ENCODE measurements around the gene ADGRL3. TPM values are rescaled to one million over a fixed set of nuclear protein-coding genes. Genes with fewer than 3 reads are reported as not detected.

The ADGRL3 gene
- total and polyA plus RNA-seq, 2 donors (not counting 1 experiment from before 2014, with no cell fraction given): under 0.01 to 0.05 TPM

GRCh38 chr4:61663310-61663709 lies 463.2 kb downstream of the ADGRL3 start:
- no peaks in the 10 kb centered on the region for H3K36me3 ChIP-seq (ENCODE audit: control insufficient read depth, insufficient read depth, low read length)
- H3K4me1 ChIP-seq (ENCODE audit: control insufficient read depth, extremely low read depth, insufficient read depth, low read length): no peaks in the 10 kb centered on the region
- no peak overlapping the region for H3K4me3 ChIP-seq (replicated peaks in 1 of 4; ENCODE audit: control extremely low read depth in 1 of 4, insufficient read depth in 1 of 4, low read depth in 3 of 4, low read length in 4 of 4)
- no peaks in the 10 kb centered on the region for H3K27me3 ChIP-seq (ENCODE audit: control insufficient read depth, insufficient read depth, low read length)
- TF ChIP-seq CTCF (conservative IDR thresholded peaks at IDR 0.05 in 1 of 2, IDR thresholded peaks at IDR 0.05 in 1 of 2; ENCODE audit: low read depth in 1 of 2, low read length in 2 of 2) (no peak), EZH2 (IDR thresholded peaks at IDR 0.05; ENCODE audit: low read length, missing control alignments) (no peak)
- H2AFZ ChIP-seq (ENCODE audit: low read length): no peak overlapping the region
- no peaks in the 10 kb centered on the region for H3K9me3 ChIP-seq (ENCODE audit: control insufficient read depth, insufficient read depth, low read depth, low read length)
- DNase-seq (ENCODE audit: low read depth in 2 of 2): no peak
- H3K9ac ChIP-seq (ENCODE audit: insufficient read depth, low read length): no peak overlapping the region
- H3K79me2 ChIP-seq (ENCODE audit: control insufficient read depth, insufficient read depth, low read length): no peaks in the 10 kb centered on the region
- H3K27ac ChIP-seq (ENCODE audit: insufficient read depth, low read length): no peak overlapping the region
- H3K4me2 ChIP-seq (ENCODE audit: extremely low read depth, insufficient read depth, low read length): no peak overlapping the region
- no peaks in the 10 kb centered on the region for H4K20me1 ChIP-seq (ENCODE audit: control insufficient read depth, extremely low read depth, insufficient read depth, low read length)

- Histone ChIP-seq H3K4me1 (ENCODE audit: control insufficient read depth, extremely low read depth, insufficient read depth, low read length) (no peaks in the 10 kb centered on the region), H2AFZ (ENCODE audit: low read length) (no peak overlapping the region), H4K20me1 (ENCODE audit: control insufficient read depth, extremely low read depth, insufficient read depth, low read length) (no peaks in the 10 kb centered on the region), H3K4me3 (replicated peaks in 1 of 4; ENCODE audit: control extremely low read depth in 1 of 4, insufficient read depth in 1 of 4, low read depth in 3 of 4, low read length in 4 of 4) (no peak overlapping the region), H3K36me3 (ENCODE audit: control insufficient read depth, insufficient read depth, low read length) (no peaks in the 10 kb centered on the region), H3K27me3 (ENCODE audit: control insufficient read depth, insufficient read depth, low read length) (no peaks in the 10 kb centered on the region), H3K27ac (ENCODE audit: insufficient read depth, low read length) (no peak overlapping the region), H3K4me2 (ENCODE audit: extremely low read depth, insufficient read depth, low read length) (no peak overlapping the region), H3K9me3 (ENCODE audit: control insufficient read depth, insufficient read depth, low read depth, low read length) (no peaks in the 10 kb centered on the region), H3K79me2 (ENCODE audit: control insufficient read depth, insufficient read depth, low read length) (no peaks in the 10 kb centered on the region), H3K9ac (ENCODE audit: insufficient read depth, low read length) (no peak overlapping the region)
- no peak for DNase-seq (ENCODE audit: low read depth in 2 of 2)
- TF ChIP-seq CTCF (conservative IDR thresholded peaks at IDR 0.05 in 1 of 2, IDR thresholded peaks at IDR 0.05 in 1 of 2; ENCODE audit: low read depth in 1 of 2, low read length in 2 of 2): no peak
- TF ChIP-seq EZH2 (IDR thresholded peaks at IDR 0.05; ENCODE audit: low read length, missing control alignments): no peak
These were observed 465.5 kb downstream of the ADGRL3 start for GRCh38 chr4:61665649-61666048.

- no peak overlapping the region for H3K9ac ChIP-seq (ENCODE audit: insufficient read depth, low read length)
- H3K4me1 ChIP-seq (ENCODE audit: control insufficient read depth, extremely low read depth, insufficient read depth, low read length): no peaks in the 10 kb centered on the region
- no peak overlapping the region for H2AFZ ChIP-seq (ENCODE audit: low read length)
- H3K4me3 ChIP-seq (replicated peaks in 1 of 4; ENCODE audit: control extremely low read depth in 1 of 4, insufficient read depth in 1 of 4, low read depth in 3 of 4, low read length in 4 of 4): no peak overlapping the region
- no peak for TF ChIP-seq CTCF (conservative IDR thresholded peaks at IDR 0.05 in 1 of 2, IDR thresholded peaks at IDR 0.05 in 1 of 2; ENCODE audit: low read depth in 1 of 2, low read length in 2 of 2)
- no peak for TF ChIP-seq EZH2 (IDR thresholded peaks at IDR 0.05; ENCODE audit: low read length, missing control alignments)
- DNase-seq (ENCODE audit: low read depth in 2 of 2): peak in 1 of 2 donors; percentile 26
- H3K79me2 ChIP-seq (ENCODE audit: control insufficient read depth, insufficient read depth, low read length): no peaks in the 10 kb centered on the region
- no peaks in the 10 kb centered on the region for H3K27me3 ChIP-seq (ENCODE audit: control insufficient read depth, insufficient read depth, low read length)
- H4K20me1 ChIP-seq (ENCODE audit: control insufficient read depth, extremely low read depth, insufficient read depth, low read length): no peaks in the 10 kb centered on the region
- H3K27ac ChIP-seq (ENCODE audit: insufficient read depth, low read length): no peak overlapping the region
- no peaks in the 10 kb centered on the region for H3K36me3 ChIP-seq (ENCODE audit: control insufficient read depth, insufficient read depth, low read length)
- no peaks in the 10 kb centered on the region for H3K9me3 ChIP-seq (ENCODE audit: control insufficient read depth, insufficient read depth, low read depth, low read length)
- no peak overlapping the region for H3K4me2 ChIP-seq (ENCODE audit: extremely low read depth, insufficient read depth, low read length)
These were observed 466.1 kb downstream of the ADGRL3 start for GRCh38 chr4:61666244-61666643.
